ENCODE measurements around the gene ESYT1. TPM values are rescaled to one million over a fixed set of nuclear protein-coding genes. Genes with fewer than 3 reads are reported as not detected.

Gene ESYT1
- total and polyA plus RNA-seq, 9 of the 15 experiments (the other 6 are each of a cell fraction or from before 2014, with no cell fraction given): 132 to 420 (median 164) TPM

DNA sequence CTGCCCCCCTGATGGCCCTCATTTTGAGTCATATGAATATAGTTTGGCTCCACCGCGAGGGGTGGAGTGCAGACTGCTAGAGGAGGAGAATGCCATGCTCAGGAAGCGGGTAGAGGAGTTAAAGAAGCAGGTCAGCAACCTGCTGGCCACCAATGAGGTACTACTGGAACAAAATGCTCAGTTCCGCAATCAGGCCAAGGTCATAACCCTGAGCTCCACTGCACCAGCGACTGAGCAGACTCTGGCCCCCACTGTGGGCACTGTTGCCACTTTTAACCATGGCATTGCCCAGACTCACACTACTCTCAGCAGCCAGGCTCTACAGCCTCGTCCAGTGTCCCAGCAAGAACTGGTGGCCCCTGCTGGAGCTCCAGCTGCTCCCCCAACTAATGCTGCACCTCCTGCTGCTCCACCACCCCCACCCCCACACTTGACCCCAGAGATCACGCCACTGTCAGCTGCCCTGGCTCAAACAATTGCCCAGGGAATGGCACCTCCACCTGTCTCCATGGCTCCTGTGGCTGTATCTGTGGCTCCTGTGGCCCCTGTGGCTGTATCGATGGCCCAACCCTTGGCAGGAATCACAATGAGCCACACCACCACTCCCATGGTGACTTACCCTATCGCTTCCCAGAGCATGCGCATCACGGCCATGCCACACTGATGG, 6.7 kb upstream of the ESYT1 start:
- no TSS peak for BruUV-seq (replicated peaks)
- POLR2A ChIA-PET: interaction anchor here (4.6 to 5.3 kb wide), 2 partner anchors 40 to 68 kb away, joined by 51 to 54 read pairs; partner anchors contain the start of genes MYL6 and SMARCC2
- CTCF ChIA-PET (ENCODE audit: low intra/inter-chr PET ratio): interaction anchor here (1.1 kb wide), 1 partner anchor 343 kb away, joined by 3 read pairs; no protein-coding TSS in a partner anchor
- ATAC-seq (no peak), DNase-seq (ENCODE audit: extremely low read depth in 1 of 4, low spot score in 3 of 4) (no peak), FAIRE-seq (no peak)
- no peak overlapping the region for H3K4me2 ChIP-seq (ENCODE audit: insufficient read depth, low read length)
- no peaks in the 10 kb centered on the region for H3K27me3 ChIP-seq (ENCODE audit: control insufficient read depth in 2 of 2, insufficient read depth in 2 of 2, low read length in 2 of 2)
- H4K20me1 ChIP-seq (replicated peaks; ENCODE audit: control insufficient read depth, insufficient read depth, low read length): no peaks in the 10 kb centered on the region
- no peak overlapping the region for H3K4me3 ChIP-seq
- TF ChIP-seq POLR2G (IDR thresholded peaks at IDR 0.05; ENCODE audit: low read depth, low read length) (peak; percentile 38; the same call in 1 of the 2 replicates), ARID1B (IDR thresholded peaks at IDR 0.05) (no peak)
- H2AFZ ChIP-seq (ENCODE audit: low read depth, low read length): no peak overlapping the region
- WGBS (ENCODE audit: insufficient coverage, low coverage, missing lambda C conversion rate): 92% methylated on average over 11 of the region's 11 CpGs
- in situ Hi-C loops (cut with MboI): loop anchor here (10.0 kb wide), 1 partner anchor 343 kb away; the partner anchor contains the start of gene SPRYD4
- intact Hi-C loops (cut with micrococcal nuclease): no loop called here
- H3K36me3 ChIP-seq (ENCODE audit: control insufficient read depth, insufficient read depth, low read length): peaks cover 27% of the 10 kb centered on the region
- H3K9me3 ChIP-seq (replicated peaks; ENCODE audit: control insufficient read depth, insufficient read depth, low read depth, low read length): no peaks in the 10 kb centered on the region
- H3K27ac ChIP-seq (ENCODE audit: extremely low read depth, low read depth, low read length): no peak overlapping the region
- H3K9ac ChIP-seq (ENCODE audit: insufficient read depth in 1 of 2, low read depth in 2 of 2, low read length in 2 of 2): peak overlapping the region in 1 of 2 experiments; percentile 46; a peak in 2 of 4 replicates
- no peaks in the 10 kb centered on the region for H3K9me1 ChIP-seq (ENCODE audit: control insufficient read depth, insufficient read depth, low read length)
- peaks cover 25 to 44% of the 10 kb centered on the region in 2 experiments for H3K4me1 ChIP-seq (replicated peaks in 1 of 2; ENCODE audit: control insufficient read depth in 2 of 2, insufficient read depth in 2 of 2, low read length in 2 of 2)
- H3K79me2 ChIP-seq (ENCODE audit: control insufficient read depth, insufficient read depth, low read length): peaks cover 26% of the 10 kb centered on the region

DNA sequence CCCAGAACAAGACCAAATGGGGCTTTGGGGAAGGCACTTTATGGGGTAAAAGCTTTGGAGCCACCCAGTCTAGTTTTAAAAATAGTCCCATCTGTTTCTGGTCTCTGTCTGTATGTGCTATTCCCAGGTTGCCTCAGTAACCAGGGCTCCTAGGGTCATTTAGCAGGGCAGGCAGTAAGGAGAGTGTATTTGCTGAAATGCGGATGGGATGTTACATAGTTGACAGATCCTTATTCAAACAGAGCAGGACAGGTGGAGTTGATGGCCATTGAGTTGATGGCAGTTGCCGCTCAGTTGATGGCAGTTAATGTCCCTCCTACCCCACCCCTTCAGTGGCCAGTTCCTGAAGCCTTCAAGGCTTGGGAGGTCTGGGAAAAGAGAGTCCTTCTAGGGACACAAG, 5.4 kb upstream of the ESYT1 start:
- BruUV-seq (replicated peaks): no TSS peak
- CTCF ChIA-PET (ENCODE audit: low intra/inter-chr PET ratio): no interaction called here
- H3K4me2 ChIP-seq (ENCODE audit: insufficient read depth, low read length): no peak overlapping the region
- no peaks in the 10 kb centered on the region for H4K20me1 ChIP-seq (replicated peaks; ENCODE audit: control insufficient read depth, insufficient read depth, low read length)
- H2AFZ ChIP-seq (ENCODE audit: low read depth, low read length): no peak overlapping the region
- peaks cover 25 to 54% of the 10 kb centered on the region in 2 experiments for H3K4me1 ChIP-seq (replicated peaks in 1 of 2; ENCODE audit: control insufficient read depth in 2 of 2, insufficient read depth in 2 of 2, low read length in 2 of 2)
- H3K4me3 ChIP-seq: no peak overlapping the region
- no peaks in the 10 kb centered on the region for H3K9me3 ChIP-seq (replicated peaks; ENCODE audit: control insufficient read depth, insufficient read depth, low read depth, low read length)
- DNase-seq (ENCODE audit: extremely low read depth in 1 of 4, low spot score in 3 of 4) (no peak), ATAC-seq (no peak), FAIRE-seq (no peak)
- no peaks in the 10 kb centered on the region for H3K27me3 ChIP-seq (ENCODE audit: control insufficient read depth in 2 of 2, insufficient read depth in 2 of 2, low read length in 2 of 2)
- peaks cover 18% of the 10 kb centered on the region for H3K36me3 ChIP-seq (ENCODE audit: control insufficient read depth, insufficient read depth, low read length)
- peaks cover 21% of the 10 kb centered on the region for H3K79me2 ChIP-seq (ENCODE audit: control insufficient read depth, insufficient read depth, low read length)
- no peak for TF ChIP-seq PTTG1 (tag; IDR thresholded peaks at IDR 0.05; ENCODE audit: low read depth)
- intact Hi-C loops (cut with micrococcal nuclease): no loop called here
- in situ Hi-C loops (cut with MboI): loop anchor here (10.0 kb wide), 1 partner anchor 342 kb away; the partner anchor contains the start of gene SPRYD4
- peak overlapping the region in 1 of 2 experiments; percentile 4; a peak in 1 of 4 replicates for H3K9ac ChIP-seq (ENCODE audit: insufficient read depth in 1 of 2, low read depth in 2 of 2, low read length in 2 of 2)
- WGBS (ENCODE audit: insufficient coverage, low coverage, missing lambda C conversion rate): 80% methylated on average over 2 of the region's 2 CpGs
- no peaks in the 10 kb centered on the region for H3K9me1 ChIP-seq (ENCODE audit: control insufficient read depth, insufficient read depth, low read length)
- no peak overlapping the region for H3K27ac ChIP-seq (ENCODE audit: extremely low read depth, low read depth, low read length)
- POLR2A ChIA-PET: interaction anchor here (0.6 to 1.3 kb wide), 5 partner anchors 36 to 326 kb away, joined by 3 to 7 read pairs (median 3); partner anchors contain the start of genes SMARCC2 and TIMELESS

Data from K562 (cell line).